Endothelial cell of umbilical vein (primary cell): ENCODE data around the gene PLAC8L1.

Source experiments
- CTCF ChIP-seq, 2 donors: IDR thresholded peaks; 1 replicate in 1 of 2; 2 replicates in 1 of 2; pipeline ENCODE4 v1.5.1; 2011; ENCODE audit warnings: low read length in 2 of 2, mild to moderate bottlenecking in 2 of 2, moderate library complexity in 2 of 2, control low read depth in 1 of 2, inconsistent platforms in 1 of 2, low read depth in 1 of 2; ENCODE audit not compliant: insufficient read depth in 1 of 2; ENCODE audit errors: extremely low read depth in 1 of 2
- EZH2 ChIP-seq: IDR thresholded peaks from 2 replicates; pipeline ENCODE4 v1.6.1; 2012; ENCODE audit warnings: borderline replicate concordance, low read depth, mild to moderate bottlenecking, moderate library complexity, low read length, inconsistent platforms; ENCODE audit not compliant: severe bottlenecking
- POLR2A ChIP-seq: IDR thresholded peaks from 2 replicates; pipeline ENCODE4 v1.6.1; 2012; ENCODE audit warnings: low read depth, mild to moderate bottlenecking, control low read depth, low read length
- POLR2AphosphoS5 ChIP-seq: IDR thresholded peaks from 2 replicates; pipeline ENCODE4 v1.6.1; 2012; ENCODE audit warnings: low read depth, mild to moderate bottlenecking, control low read depth, low read length, moderate library complexity; ENCODE audit not compliant: insufficient read depth

GRCh38 chr5:146043722-146044121, 61.7 kb downstream of the PLAC8L1 start:
- no peak for TF ChIP-seq CTCF (IDR thresholded peaks at IDR 0.05; ENCODE audit: extremely low read depth in 1 of 2, insufficient read depth in 1 of 2, low read depth in 1 of 2, low read length in 2 of 2)
- TF ChIP-seq POLR2AphosphoS5 = no peak
- no peak for TF ChIP-seq POLR2A
- TF ChIP-seq EZH2 = no peak
